ENCODE data around the gene RPL6.

GRCh38 chr12:112382866-112383265 is 26.5 kb downstream of the RPL6 start:
- TF ChIP-seq EZH2 (IDR thresholded peaks at IDR 0.05; ENCODE audit: borderline replicate concordance, control insufficient read depth, low read depth, low read length) (no peak), TAF1 (IDR thresholded peaks at IDR 0.05; ENCODE audit: borderline replicate concordance, low read depth, low read length) (no peak), MTA3 (IDR thresholded peaks at IDR 0.05; ENCODE audit: borderline replicate concordance, low read length) (no peak), PML (IDR thresholded peaks at IDR 0.05; ENCODE audit: low read length) (no peak), MXI1 (IDR thresholded peaks at IDR 0.05; ENCODE audit: low read depth, low read length) (no peak), CHD1 (IDR thresholded peaks at IDR 0.05; ENCODE audit: low read depth, low read length) (no peak)
- TF ChIP-seq, protein P1, sequence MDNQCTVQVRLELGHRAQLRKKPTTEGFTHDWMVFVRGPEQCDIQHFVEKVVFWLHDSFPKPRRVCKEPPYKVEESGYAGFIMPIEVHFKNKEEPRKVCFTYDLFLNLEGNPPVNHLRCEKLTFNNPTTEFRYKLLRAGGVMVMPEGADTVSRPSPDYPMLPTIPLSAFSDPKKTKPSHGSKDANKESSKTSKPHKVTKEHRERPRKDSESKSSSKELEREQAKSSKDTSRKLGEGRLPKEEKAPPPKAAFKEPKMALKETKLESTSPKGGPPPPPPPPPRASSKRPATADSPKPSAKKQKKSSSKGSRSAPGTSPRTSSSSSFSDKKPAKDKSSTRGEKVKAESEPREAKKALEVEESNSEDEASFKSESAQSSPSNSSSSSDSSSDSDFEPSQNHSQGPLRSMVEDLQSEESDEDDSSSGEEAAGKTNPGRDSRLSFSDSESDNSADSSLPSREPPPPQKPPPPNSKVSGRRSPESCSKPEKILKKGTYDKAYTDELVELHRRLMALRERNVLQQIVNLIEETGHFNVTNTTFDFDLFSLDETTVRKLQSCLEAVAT (IDR thresholded peaks at IDR 0.05), result no peak
- TF ChIP-seq, protein P2, sequence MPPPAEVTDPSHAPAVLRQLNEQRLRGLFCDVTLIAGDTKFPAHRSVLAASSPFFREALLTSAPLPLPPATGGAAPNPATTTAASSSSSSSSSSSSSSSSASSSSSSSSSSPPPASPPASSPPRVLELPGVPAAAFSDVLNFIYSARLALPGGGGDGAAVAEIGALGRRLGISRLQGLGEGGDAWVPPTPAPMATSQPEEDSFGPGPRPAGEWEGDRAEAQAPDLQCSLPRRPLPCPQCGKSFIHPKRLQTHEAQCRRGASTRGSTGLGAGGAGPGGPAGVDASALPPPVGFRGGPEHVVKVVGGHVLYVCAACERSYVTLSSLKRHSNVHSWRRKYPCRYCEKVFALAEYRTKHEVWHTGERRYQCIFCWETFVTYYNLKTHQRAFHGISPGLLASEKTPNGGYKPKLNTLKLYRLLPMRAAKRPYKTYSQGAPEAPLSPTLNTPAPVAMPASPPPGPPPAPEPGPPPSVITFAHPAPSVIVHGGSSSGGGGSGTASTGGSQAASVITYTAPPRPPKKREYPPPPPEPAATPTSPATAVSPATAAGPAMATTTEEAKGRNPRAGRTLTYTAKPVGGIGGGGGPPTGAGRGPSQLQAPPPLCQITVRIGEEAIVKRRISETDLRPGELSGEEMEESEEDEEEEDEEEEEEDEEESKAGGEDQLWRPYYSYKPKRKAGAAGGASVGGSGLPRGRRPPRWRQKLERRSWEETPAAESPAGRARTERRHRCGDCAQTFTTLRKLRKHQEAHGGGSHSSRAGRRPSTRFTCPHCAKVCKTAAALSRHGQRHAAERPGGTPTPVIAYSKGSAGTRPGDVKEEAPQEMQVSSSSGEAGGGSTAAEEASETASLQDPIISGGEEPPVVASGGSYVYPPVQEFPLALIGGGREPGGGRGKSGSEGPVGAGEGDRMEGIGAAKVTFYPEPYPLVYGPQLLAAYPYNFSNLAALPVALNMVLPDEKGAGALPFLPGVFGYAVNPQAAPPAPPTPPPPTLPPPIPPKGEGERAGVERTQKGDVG (CRISPR knock-in tag; IDR thresholded peaks at IDR 0.05), result no peak

Measured in GM12878 (cell line).